HEK293 (cell line): ENCODE results near the gene LRIF1.
A peak's percentile ranks its signal among the peaks of the same experiment; 100 is the strongest.

Experiments
- CTCF ChIA-PET: fragments of 350-600 bp; formaldehyde crosslinking; extraction: SDS; loops from one replicate; lab custom pipeline; 2021; ENCODE audit warnings: antibody characterized with exemption; lab: Yijun Ruan, JAX
- POLR2A ChIA-PET: fragments of 300-600 bp; formaldehyde crosslinking; extraction: SDS; loops from one replicate; lab custom pipeline; 2020; ENCODE audit warnings: antibody characterized with exemption, inconsistent platforms; lab: Yijun Ruan, JAX
- H3K27ac ChIP-seq: fragments of 200-500 bp; sonication (Bioruptor generic); 2 replicates; pipeline ENCODE4 v1.5.1; 2014; ENCODE audit warnings: low read depth, low read length, control low read depth, inconsistent platforms; ENCODE audit errors: extremely low read depth
- H3K36me3 ChIP-seq, 2 experiments: fragments of 200-500 bp in 1 of 2; sonication (Bioruptor generic) in 1 of 2; 1 replicate in 1 of 2; 2 replicates in 1 of 2; pipeline ENCODE4 v1.5.1; 2014 to 2017; ENCODE audit warnings: inconsistent platforms in 2 of 2, low read length in 2 of 2; ENCODE audit not compliant: control insufficient read depth in 2 of 2, insufficient read depth in 1 of 2
- H3K4me1 ChIP-seq: fragments of 200-500 bp; sonication (Bioruptor generic); 2 replicates; pipeline ENCODE4 v1.5.1; 2014; ENCODE audit warnings: mild to moderate bottlenecking, low read length, inconsistent platforms; ENCODE audit not compliant: control insufficient read depth, insufficient read depth
- H3K4me3 ChIP-seq: 2 replicates; pipeline ENCODE4 v1.5.1; 2011; ENCODE audit warnings: low read depth, mild to moderate bottlenecking, control low read depth, low read length, moderate library complexity
- H3K9me3 ChIP-seq: fragments of 200-500 bp; sonication (Bioruptor generic); 2 replicates; pipeline ENCODE4 v1.5.1; 2014; ENCODE audit warnings: low read depth, low read length, inconsistent platforms; ENCODE audit not compliant: control insufficient read depth, insufficient read depth
- KLF16 ChIP-seq: fragments of 450-650 bp; formaldehyde crosslinking; IDR thresholded peaks from 2 replicates; pipeline ENCODE4 v1.5.1; 2017; ENCODE audit warnings: missing biosample characterization, missing genetic modification characterization
- MYNN ChIP-seq: fragments of 450-650 bp; formaldehyde crosslinking; IDR thresholded peaks from 2 replicates; pipeline ENCODE4 v1.5.1; 2016; ENCODE audit warnings: missing biosample characterization, missing genetic modification characterization, borderline replicate concordance
- PRDM1 ChIP-seq: fragments of 450-650 bp; formaldehyde crosslinking; IDR thresholded peaks from 2 replicates; pipeline ENCODE4; 2016; ENCODE audit warnings: missing biosample characterization, missing genetic modification characterization
- SCRT2 ChIP-seq: fragments of 450-650 bp; formaldehyde crosslinking; IDR thresholded peaks from 2 replicates; pipeline ENCODE4 v1.5.1; 2016; ENCODE audit warnings: missing biosample characterization, missing genetic modification characterization
- SETDB1 ChIP-seq: IDR thresholded peaks from one replicate; pipeline ENCODE4 v1.6.1; 2017; ENCODE audit warnings: mild to moderate bottlenecking, low read length, moderate library complexity, mixed read lengths; ENCODE audit not compliant: insufficient read length
- ZBTB1 ChIP-seq: fragments of 450-650 bp; formaldehyde crosslinking; IDR thresholded peaks from 2 replicates; pipeline ENCODE4 v1.5.1; 2016; ENCODE audit warnings: missing biosample characterization, missing genetic modification characterization
- ZBTB20 ChIP-seq: fragments of 450-650 bp; formaldehyde crosslinking; IDR thresholded peaks from 2 replicates; pipeline ENCODE4 v1.5.1; 2016; ENCODE audit warnings: missing biosample characterization, missing genetic modification characterization
- ZFP69B ChIP-seq: fragments of 450-650 bp; formaldehyde crosslinking; IDR thresholded peaks from 2 replicates; pipeline ENCODE4 v1.5.1; 2016; ENCODE audit warnings: missing biosample characterization, missing genetic modification characterization
- ZNF10 ChIP-seq: fragments of 450-650 bp; formaldehyde crosslinking; IDR thresholded peaks from 2 replicates; pipeline ENCODE4 v1.5.1; 2017; ENCODE audit warnings: missing biosample characterization, missing genetic modification characterization
- ZNF132 ChIP-seq: fragments of 450-650 bp; formaldehyde crosslinking; IDR thresholded peaks from 2 replicates; pipeline ENCODE4 v1.5.1; 2017; ENCODE audit warnings: missing biosample characterization, missing genetic modification characterization, borderline replicate concordance
- ZNF133 ChIP-seq: fragments of 450-650 bp; formaldehyde crosslinking; IDR thresholded peaks from 2 replicates; pipeline ENCODE4 v1.5.1; 2016; ENCODE audit warnings: missing biosample characterization, missing genetic modification characterization
- ZNF501 ChIP-seq: fragments of 450-650 bp; formaldehyde crosslinking; IDR thresholded peaks from 2 replicates; pipeline ENCODE4 v1.5.1; 2016; ENCODE audit warnings: missing biosample characterization, missing genetic modification characterization
- ZNF76 ChIP-seq: fragments of 450-650 bp; formaldehyde crosslinking; IDR thresholded peaks from 2 replicates; pipeline ENCODE4; 2016; ENCODE audit warnings: low read depth, missing biosample characterization, missing genetic modification characterization, borderline replicate concordance
- ZNF843 ChIP-seq: fragments of 450-650 bp; formaldehyde crosslinking; IDR thresholded peaks from 2 replicates; pipeline ENCODE4 v1.5.1; 2016; ENCODE audit warnings: missing biosample characterization, missing genetic modification characterization
- TF ChIP-seq, protein P1 (sequence below): fragments of 450-650 bp; formaldehyde crosslinking; IDR thresholded peaks from 2 replicates; pipeline ENCODE4 v1.5.1; 2017; ENCODE audit warnings: missing biosample characterization, missing genetic modification characterization
- TF ChIP-seq, protein P2 (sequence below): fragments of 450-650 bp; formaldehyde crosslinking; IDR thresholded peaks from 2 replicates; pipeline ENCODE4 v1.5.1; 2016; ENCODE audit warnings: missing biosample characterization, missing genetic modification characterization, low read depth
- TF ChIP-seq, protein P3 (sequence below): fragments of 450-650 bp; formaldehyde crosslinking; IDR thresholded peaks from 2 replicates; pipeline ENCODE4 v1.5.1; 2017; ENCODE audit warnings: missing biosample characterization, missing genetic modification characterization

Gene LRIF1

DNA sequence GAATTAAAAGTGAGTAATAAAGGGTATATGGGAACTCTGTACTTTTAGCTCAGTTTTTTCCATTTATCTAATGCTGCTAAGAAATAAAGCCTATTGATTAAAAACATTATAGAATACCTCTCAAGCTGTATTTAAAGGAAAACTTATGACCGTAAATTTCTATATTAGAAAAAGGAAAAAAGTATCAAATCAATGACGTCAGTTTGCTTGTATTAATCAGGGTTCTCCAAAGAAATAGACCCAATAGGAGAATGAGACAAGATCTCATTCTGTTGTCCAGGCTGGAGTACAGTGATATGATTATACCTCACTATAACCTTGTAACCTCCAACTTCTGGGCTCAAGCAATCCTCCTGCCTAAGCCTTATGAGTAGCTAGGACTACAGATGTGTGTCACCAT lies 15.4 kb upstream of the LRIF1 start:
- CTCF ChIA-PET: no interaction called here

DNA sequence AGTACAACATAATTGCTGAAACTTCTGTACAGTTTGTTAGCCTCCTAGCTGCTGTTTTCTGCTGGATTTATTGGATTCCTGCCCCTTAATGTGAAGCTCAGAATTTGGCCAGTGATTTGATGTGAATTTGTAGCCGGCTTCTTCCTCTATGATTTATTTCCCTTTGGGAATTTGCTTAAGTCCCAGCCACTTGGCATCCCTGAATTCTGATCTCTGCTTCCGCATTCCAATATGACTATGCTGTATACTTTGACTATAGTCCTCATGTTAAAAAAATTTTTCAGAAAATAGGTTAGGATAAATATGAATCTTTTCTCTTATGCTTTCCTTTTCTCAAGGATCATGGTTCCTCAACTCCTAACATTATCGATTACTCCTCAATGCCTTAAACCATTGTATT lies 12.4 kb upstream of the LRIF1 start:
- POLR2A ChIA-PET: interaction anchor here (1.1 kb wide), 1 partner anchor 12 kb away, joined by 4 read pairs; the partner anchor contains the start of gene LRIF1
- Histone ChIP-seq H3K4me1 (no peaks in the 10 kb centered on the region), H3K9me3 (no peaks in the 10 kb centered on the region)
- TF ChIP-seq, protein P1, sequence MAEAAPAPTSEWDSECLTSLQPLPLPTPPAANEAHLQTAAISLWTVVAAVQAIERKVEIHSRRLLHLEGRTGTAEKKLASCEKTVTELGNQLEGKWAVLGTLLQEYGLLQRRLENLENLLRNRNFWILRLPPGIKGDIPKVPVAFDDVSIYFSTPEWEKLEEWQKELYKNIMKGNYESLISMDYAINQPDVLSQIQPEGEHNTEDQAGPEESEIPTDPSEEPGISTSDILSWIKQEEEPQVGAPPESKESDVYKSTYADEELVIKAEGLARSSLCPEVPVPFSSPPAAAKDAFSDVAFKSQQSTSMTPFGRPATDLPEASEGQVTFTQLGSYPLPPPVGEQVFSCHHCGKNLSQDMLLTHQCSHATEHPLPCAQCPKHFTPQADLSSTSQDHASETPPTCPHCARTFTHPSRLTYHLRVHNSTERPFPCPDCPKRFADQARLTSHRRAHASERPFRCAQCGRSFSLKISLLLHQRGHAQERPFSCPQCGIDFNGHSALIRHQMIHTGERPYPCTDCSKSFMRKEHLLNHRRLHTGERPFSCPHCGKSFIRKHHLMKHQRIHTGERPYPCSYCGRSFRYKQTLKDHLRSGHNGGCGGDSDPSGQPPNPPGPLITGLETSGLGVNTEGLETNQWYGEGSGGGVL (tag by site-specific recombination): no peak
- TF ChIP-seq, all 188 proteins: peak for 0
- no peak overlapping the region for H3K4me3 ChIP-seq
- H3K36me3 ChIP-seq: no peaks in the 10 kb centered on the region
- CTCF ChIA-PET: interaction anchor here (1.1 kb wide), 1 partner anchor 9 kb away, joined by 3 read pairs; no protein-coding TSS in a partner anchor
- H3K27ac ChIP-seq: no peak overlapping the region

More for the DNA sequence above, 15.4 kb upstream of the LRIF1 start:
- H3K9me3 ChIP-seq: no peaks in the 10 kb centered on the region
- POLR2A ChIA-PET: no interaction called here
- no peaks in the 10 kb centered on the region for H3K36me3 ChIP-seq
- H3K4me3 ChIP-seq: no peak overlapping the region
- H3K27ac ChIP-seq: no peak overlapping the region
- H3K4me1 ChIP-seq: no peaks in the 10 kb centered on the region
- no peak for TF ChIP-seq ZBTB20 (tag by site-specific recombination)
- TF ChIP-seq, protein P2, sequence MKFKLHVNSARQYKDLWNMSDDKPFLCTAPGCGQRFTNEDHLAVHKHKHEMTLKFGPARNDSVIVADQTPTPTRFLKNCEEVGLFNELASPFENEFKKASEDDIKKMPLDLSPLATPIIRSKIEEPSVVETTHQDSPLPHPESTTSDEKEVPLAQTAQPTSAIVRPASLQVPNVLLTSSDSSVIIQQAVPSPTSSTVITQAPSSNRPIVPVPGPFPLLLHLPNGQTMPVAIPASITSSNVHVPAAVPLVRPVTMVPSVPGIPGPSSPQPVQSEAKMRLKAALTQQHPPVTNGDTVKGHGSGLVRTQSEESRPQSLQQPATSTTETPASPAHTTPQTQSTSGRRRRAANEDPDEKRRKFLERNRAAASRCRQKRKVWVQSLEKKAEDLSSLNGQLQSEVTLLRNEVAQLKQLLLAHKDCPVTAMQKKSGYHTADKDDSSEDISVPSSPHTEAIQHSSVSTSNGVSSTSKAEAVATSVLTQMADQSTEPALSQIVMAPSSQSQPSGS (tag by site-specific recombination): peak; percentile 74
- TF ChIP-seq ZNF10 (tag by site-specific recombination): no peak
- TF ChIP-seq ZNF132 (tag by site-specific recombination): no peak
- TF ChIP-seq KLF16 (tag by site-specific recombination): no peak
- no peak for TF ChIP-seq SETDB1

DNA sequence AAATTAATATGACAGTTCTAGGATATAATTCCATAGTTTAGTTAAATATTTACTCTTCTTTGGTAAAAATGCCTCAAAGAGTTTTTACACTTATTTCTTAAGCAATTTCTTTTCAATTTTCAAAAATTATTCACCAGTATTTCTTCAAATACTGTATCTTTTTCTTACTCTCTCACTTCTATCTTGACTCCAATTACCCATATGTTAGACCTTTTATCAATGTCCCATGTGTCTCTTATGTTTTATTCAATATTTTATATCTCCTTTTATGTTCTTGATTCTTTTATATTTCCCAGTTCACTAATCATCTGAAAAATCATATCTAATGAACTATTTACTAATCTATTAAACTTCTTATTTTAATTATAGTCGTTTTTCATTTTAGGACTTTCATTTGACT lies 11.5 kb upstream of the LRIF1 start:
- H3K36me3 ChIP-seq: no peaks in the 10 kb centered on the region
- H3K27ac ChIP-seq: no peak overlapping the region
- no peak overlapping the region for H3K4me3 ChIP-seq
- CTCF ChIA-PET: no interaction called here
- peak; percentile 93 for TF ChIP-seq ZNF133
- no peak for TF ChIP-seq ZBTB1 (tag by site-specific recombination)
- TF ChIP-seq, all 188 proteins: peak for 1
- POLR2A ChIA-PET: no interaction called here
- Histone ChIP-seq H3K9me3 (no peaks in the 10 kb centered on the region), H3K4me1 (no peaks in the 10 kb centered on the region)

DNA sequence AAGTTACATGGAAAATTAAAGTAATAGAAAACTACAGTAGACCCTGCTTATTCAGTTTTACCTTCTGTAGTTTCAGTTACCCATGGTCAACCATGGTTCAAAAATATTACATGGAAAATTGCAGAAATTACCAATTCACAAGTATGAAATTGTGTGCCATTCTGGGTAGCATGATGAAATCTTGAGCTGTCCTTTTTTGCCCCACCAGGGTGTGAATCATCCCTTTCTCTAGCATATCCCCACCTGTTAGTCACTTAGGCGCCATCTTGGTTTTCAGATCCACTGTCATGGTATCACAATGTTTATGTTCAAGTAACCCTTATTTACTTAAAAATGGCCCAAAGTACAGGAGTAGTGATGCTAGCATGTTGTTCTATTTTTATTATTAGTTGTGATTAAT lies 3.5 kb upstream of the LRIF1 start:
- no peaks in the 10 kb centered on the region for H3K36me3 ChIP-seq
- CTCF ChIA-PET: interaction anchor here (0.9 kb wide), 1 partner anchor 9 kb away, joined by 3 read pairs; no protein-coding TSS in a partner anchor
- H3K4me1 ChIP-seq: no peaks in the 10 kb centered on the region; the same call in 1 of the 2 replicates
- no peaks in the 10 kb centered on the region for H3K9me3 ChIP-seq
- H3K27ac ChIP-seq: no peak overlapping the region
- TF ChIP-seq SCRT2 (tag by site-specific recombination) (peak; percentile 77; the same call in 1 of the 2 replicates), ZNF843 (tag by site-specific recombination) (no peak)
- no peak overlapping the region for H3K4me3 ChIP-seq
- POLR2A ChIA-PET: no interaction called here

DNA sequence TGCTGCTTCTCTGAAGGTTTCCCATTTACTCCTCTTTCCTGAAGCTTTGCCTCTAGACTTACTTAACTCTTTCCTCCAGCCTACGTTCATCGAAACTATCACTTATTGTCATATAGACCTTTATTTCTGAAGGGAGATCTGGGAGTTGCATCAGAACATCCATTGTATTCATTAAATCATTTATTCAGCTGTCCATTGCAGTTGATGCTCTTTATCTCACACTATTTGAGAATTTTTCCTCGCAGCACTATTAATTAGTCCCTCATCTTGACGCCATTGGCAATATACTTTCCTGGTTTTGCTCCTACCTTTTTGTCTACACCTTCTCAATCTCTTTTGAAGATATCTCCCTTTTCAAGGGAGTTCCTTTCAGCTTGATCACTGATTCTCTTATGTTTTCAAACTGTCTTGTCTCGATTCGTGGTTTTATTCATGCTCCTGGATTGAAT lies 757 bp upstream of the LRIF1 start:
- Histone ChIP-seq H3K36me3 (no peaks in the 10 kb centered on the region), H3K4me3 (peak overlapping the region; percentile 61), H3K27ac (peak overlapping the region; percentile 21), H3K9me3 (no peaks in the 10 kb centered on the region), H3K4me1 (no peaks in the 10 kb centered on the region; the same call in 1 of the 2 replicates)
- POLR2A ChIA-PET: interaction anchor here (0.7 to 1.0 kb wide), 7 partner anchors 8 to 85 kb away, joined by 3 to 5 read pairs (median 4); no protein-coding TSS in a partner anchor
- CTCF ChIA-PET: interaction anchor here (0.6 to 1.1 kb wide), 6 partner anchors 10 to 798 kb away, joined by 3 to 5 read pairs (median 4); no protein-coding TSS in a partner anchor
- peak; percentile 86 for TF ChIP-seq MYNN
- TF ChIP-seq, protein P3, sequence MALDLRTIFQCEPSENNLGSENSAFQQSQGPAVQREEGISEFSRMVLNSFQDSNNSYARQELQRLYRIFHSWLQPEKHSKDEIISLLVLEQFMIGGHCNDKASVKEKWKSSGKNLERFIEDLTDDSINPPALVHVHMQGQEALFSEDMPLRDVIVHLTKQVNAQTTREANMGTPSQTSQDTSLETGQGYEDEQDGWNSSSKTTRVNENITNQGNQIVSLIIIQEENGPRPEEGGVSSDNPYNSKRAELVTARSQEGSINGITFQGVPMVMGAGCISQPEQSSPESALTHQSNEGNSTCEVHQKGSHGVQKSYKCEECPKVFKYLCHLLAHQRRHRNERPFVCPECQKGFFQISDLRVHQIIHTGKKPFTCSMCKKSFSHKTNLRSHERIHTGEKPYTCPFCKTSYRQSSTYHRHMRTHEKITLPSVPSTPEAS (tag by site-specific recombination): no peak
- TF ChIP-seq, protein P1 (tag by site-specific recombination): no peak
- 0 out of 2 replicates have a peak, but pooled peaks have one; percentile 44 for TF ChIP-seq PRDM1 (tag by site-specific recombination)
- 0 out of 2 replicates have a peak, but pooled peaks have one; percentile 43 for TF ChIP-seq ZFP69B (tag by site-specific recombination)
- TF ChIP-seq ZNF76 (tag by site-specific recombination): peak; percentile 20; the same call in 1 of the 2 replicates
- 0 out of 2 replicates have a peak, but pooled peaks have one; percentile 22 for TF ChIP-seq ZNF501 (tag by site-specific recombination)
- peak; percentile 96 for TF ChIP-seq SETDB1
